HG03565 (cell line): Measurements from ENCODE around the gene UPF1.
"Not testable (repeated sequence)": the region's sequence is repeated elsewhere in the genome, so short reads cannot be mapped to it uniquely, and the experiment has no call there.

ENCODE experiments used
- ATAC-seq: cut with Tn5 transposase; IDR thresholded peaks from one replicate; pipeline ENCODE4 v1.9.1; 2021; ENCODE audit warnings: mild to moderate bottlenecking, moderate library complexity; ENCODE audit not compliant: unreplicated experiment

UPF1 gene

GRCh38 chr19:18895038-18895823 lies 63.5 kb downstream of the UPF1 start:
- ATAC-seq: no peak

DNA sequence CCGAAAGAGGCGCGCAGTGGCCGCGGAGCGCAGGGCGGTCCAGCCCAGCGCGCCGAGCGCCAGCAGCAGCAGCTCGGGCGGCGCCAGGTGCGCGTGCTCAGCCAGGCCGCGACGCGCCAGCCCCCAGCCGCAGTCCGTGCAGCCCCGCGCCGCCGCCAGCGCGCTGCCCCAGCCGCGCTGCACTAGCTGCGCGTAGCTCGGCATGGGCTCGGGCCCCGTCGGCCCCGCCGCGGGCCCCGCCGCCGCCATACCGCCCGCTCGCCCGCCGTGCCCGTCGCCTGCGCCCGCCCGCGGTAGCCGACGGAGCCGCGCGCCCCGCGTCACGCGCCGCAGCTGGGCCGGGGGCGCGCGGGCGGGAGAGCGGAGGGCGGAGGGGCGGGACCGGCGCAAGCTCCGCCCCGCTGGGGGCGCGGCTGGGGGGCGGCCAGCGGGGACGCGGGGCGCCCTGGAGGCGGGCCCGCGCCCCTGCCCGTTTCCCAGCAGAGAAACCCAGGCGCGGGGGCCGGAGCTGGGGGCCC lies 64.1 kb downstream of the UPF1 start, which contains the start of gene CERS1:
CERS1 (minus strand) TSS at position 335 of the 518 bp plus-strand sequence; CDS start at position 249, 86 bp downstream.
- ATAC-seq: no peak

DNA sequence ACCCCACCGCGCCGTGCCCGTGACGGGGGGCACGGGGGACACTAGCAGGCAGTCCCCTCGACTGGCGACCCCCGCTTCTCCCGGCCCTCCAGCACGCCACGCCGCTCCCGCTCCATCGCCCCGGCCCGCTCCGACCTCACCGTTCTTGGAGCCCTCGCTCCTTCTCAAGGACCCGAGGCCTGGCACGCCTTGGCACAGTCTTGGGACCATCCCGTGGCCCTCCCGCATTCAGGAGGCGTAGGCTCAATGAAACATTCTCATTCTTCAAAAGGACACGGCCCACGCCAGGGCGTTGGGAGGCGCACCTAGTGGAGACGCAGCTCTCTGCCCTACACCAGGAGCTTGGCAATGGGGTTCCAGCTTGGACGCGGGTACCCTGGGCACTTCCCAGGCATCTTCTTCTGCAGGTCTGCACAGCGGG lies 64.7 kb downstream of the UPF1 start:
- ATAC-seq: no peak

DNA sequence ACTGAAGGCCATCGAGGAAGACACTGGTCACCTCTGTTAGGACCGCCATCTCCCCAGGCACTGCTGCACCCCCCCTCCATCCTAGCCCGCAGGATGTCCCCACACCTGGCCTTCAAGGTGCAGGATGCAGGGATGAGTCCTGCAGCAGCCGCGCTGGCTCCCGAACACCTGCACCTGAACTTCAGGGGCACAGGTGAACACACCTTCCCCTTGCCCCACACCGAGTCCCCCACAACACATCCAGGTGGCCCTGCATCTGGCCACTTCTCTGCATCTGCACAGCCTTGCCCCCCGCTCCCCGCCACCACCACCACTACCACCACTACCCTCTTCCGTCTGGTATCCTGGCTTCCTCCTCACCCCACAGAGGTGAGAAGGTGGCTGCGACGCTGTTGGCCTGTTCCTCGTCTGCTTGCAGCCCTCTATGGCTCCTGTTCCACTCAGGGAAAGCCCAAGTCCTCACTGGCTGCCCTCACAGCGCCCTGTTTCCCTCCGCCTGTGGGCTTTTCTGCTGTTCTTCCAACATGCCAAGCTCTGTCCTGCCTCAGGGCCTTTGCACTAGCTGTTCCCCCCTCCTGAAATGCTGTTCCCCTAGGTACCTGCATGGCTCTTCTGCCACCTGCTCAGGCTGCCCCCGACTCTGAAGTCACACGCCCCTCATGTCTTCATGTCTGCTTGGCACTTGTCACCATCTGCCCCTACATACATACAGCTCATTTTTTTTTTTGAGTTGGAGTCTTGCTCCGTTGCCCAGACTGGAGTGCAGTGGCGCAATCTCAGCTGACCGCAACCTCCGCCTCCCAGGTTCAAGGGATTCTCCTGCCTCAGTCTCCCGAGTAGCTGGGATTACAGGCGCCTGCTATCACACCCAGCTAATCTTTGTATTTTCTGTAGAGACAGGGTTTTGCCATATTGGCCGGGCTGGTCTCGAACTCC lies 65.6 kb downstream of the UPF1 start:
- ATAC-seq: no peak

DNA sequence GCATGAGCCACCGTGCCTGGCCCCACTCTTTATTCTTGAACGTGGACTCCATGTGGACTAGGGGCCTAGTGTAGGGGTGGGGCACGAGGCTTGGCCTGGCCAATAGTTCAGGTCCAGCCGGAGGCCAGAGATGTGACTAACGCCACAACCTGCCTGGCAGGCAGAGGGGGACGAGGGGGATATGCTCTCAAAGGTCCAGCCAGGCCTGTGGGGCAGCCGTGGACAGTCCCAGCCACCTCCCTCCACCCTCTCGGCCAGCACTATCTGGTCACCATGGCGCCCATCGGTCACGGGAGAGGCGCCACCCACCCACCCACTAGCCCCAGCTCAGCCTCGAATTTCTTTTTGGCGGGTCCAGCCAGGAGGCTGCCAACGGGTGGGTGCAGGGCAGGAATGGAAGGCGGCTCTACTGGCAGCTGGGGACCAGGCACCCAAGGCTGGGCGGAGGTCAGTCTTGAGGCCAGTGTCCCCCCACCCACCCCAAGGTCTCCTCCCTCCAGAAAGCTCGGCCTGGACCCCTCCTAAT lies 66.4 kb downstream of the UPF1 start:
- ATAC-seq: no peak

DNA sequence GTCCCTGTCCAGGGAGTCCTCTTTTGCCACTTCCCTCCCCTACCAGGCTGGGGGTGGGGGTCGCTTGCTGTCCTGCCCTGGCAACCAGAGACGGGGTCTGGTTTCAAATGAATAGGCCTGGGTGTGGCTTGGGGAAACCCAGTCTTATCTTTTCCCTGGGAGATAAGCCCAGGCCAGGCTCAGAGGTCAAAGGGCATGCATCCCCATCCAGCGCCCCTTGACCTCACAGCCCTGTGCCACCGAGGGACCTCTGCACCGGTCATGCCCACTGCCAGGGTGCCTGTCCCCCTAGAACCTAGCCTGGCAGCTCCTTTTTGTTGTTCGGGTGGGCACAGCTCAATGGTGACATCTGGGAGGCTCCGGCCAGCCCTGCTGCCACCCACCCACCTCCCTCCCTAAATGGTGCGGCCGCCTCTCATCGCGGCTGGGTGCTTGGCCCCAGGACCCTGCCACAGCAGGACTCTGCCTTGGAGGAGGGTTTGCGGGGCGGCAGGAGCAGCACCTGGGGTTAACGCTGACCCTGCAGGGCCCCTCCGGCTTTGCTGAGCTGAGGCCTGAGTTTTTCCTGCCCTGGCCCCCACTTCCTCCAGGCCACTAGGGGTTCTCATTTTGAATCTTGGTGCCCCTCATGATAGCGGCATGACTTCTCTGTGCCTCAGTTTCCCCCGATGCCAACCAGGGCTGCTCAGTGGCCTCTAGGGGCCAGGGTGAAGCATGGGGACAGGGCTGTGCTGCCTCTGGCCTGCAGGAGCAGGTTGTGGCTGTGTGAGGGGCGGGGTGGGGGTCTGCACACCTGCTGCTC lies 67.0 kb downstream of the UPF1 start:
- ATAC-seq: no peak

- ATAC-seq: no peak
These were observed 68.1 kb downstream of the UPF1 start for GRCh38 chr19:18899624-18900560.

GRCh38 chr19:18900700-18901481 lies 69.1 kb downstream of the UPF1 start:
- no peak for ATAC-seq

GRCh38 chr19:18901491-18901890 lies 69.7 kb downstream of the UPF1 start:
- no peak for ATAC-seq

DNA sequence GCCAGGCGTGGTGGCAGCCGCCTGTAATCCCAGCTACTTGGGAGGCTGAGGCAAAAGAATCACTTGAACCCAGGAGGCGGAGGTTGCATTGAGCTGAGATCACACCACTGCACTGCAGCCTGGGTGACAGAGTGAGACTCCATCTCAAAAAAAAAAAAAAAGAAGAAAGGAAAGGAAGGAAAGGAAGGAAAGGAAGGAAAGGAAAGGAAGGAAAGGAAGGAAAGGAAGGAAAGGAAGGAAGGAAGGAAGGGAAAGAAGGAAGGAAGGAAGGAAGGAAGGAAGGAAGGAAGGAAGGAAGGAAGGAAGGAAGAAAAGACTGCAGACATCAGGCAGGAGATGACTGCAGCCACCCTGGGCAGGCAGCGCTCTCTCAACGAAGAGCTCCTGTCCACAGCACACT lies 70.8 kb downstream of the UPF1 start:
- not testable (repeated sequence) for ATAC-seq

DNA sequence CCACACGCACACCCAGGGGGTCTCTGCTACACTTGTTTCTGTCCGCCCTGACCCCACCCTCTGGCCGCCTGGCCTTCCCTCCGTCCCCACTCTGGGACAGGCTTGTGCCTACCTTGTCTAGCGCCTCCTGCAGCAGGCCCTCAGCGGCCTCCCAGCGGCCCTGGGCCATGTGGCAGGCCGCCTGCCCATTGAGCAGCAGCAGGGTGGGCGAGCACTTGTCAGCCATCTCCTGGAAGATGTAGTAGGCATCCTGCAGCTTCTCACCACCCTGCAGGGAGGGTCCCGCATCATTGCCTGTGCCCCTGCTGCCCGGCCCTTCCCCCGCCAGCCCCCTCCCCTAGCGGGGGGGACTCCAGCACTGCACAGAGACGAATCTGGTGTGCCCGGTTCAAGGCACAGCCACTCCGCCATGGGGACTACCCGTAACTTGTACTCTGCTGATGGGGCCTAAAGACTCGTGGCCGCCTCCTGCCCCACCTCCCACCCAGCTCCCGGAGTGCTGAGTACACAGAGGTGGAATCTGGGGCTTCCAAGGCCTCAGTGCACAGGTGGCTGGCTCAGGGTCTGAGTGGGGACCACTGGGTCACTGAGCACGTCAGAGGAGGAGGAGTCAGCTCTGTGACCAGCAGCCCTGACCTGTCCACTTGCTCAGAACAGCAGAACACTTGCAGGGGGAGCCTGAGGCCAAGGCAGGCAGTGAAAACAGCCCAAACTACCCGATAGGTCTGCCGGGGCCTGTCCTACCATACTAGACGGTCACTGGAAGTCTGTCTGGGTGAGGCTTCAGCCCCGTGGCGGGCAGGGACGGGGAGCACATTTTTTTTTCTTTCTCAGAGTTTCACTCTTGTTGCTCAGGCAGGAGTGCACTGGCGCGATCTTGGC lies 71.6 kb downstream of the UPF1 start:
- no peak for ATAC-seq

GRCh38 chr19:18904334-18905057 lies 72.7 kb downstream of the UPF1 start:
- ATAC-seq: no peak

DNA sequence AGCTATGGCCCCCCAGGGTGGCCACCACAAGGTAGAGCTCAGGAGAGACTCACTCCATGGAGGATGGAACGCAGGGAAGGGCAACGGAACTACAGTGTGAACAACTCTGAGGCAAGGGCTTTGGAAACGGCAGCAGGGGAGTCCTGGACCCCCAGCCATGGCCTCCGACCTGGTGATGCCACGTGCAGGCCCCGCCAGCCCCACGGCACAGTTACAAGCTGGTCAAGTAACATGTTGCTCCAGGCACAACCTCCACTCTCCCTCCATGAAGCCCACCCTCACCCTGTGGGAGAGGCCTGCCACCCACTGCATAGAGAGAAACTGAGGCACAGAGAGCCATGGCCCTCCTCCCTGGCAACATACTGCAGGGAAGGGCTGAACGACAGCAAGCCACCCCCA lies 73.3 kb downstream of the UPF1 start:
- no peak for ATAC-seq

DNA sequence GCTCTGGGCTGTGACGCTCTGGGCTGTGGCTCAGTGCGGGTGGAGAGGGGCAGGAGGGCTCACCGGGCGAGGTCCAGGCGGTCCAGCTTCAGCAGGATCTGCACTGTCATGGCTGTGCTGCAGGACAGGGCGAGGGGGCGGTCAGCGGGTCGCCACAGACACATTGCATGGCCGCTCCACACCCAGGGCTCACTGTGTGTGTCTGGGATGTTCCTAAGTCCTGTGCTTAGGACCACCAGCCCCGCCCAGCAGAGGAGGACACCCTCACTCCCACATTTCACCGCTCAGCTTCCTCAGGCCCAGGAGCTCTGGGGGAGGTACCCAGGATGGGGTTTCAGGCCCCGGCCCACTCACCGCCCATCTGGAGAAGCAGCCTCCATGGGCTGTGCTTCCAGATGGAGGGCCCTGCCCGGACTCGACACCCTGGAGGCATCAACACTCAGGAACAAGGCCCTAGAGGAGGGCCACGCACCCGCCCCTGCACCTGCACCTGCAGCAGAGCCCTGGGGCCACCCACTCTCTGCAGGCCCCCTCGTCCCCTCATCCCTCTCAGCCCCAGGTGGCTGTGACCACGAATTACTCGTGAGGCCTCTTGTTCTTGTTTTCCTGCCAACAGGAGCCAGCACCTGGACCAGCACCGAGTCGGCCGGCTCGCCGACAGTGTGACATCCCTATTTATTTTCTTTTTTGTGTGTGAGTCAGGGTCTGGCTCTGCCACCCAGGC lies 73.9 kb downstream of the UPF1 start:
- ATAC-seq: no peak

- no peak for ATAC-seq
These were observed 75.1 kb downstream of the UPF1 start for GRCh38 chr19:18906605-18907519.
